ENCODE results near the gene AK8.

The AK8 gene

DNA sequence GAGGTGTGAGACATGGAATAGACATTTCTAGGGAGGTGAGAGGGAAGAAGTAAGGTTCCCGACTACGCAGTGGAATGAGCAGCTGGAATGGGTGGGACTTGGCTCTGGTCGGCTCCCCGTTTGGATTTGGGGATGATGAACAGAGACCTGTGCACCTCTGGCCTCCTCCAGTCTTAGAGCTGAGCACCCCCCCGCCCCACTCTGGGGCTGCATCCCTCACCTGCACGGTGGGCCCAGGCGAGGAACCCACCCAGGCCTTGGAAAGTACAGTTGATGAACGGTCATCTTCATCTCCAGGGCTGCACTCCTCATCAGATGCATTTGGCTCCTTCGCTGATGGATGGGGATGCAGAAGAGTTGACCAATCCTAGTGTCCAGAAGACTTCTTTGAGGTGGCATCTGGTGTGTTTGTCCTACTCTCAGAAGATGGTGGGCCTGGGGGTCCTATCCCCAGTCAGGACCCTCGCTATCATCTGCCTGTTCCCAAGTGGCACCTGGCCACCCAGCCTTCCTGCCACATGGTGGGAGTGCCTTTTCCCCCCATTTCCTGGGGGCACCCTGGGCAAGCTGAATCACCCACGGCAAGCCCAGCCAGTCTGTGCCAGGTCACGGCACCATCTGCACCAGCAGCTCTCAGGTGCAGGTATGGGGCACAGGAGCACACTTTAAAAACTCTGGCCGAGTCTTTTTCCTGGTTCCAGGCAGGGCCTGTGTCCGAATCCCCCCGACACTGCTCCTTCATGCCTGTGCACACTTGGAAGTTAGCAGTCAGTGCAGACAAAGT, 137.4 kb downstream of the AK8 start:
- DNase-seq (ENCODE audit: low read depth) = no peak
- TF ChIP-seq, protein P1, sequence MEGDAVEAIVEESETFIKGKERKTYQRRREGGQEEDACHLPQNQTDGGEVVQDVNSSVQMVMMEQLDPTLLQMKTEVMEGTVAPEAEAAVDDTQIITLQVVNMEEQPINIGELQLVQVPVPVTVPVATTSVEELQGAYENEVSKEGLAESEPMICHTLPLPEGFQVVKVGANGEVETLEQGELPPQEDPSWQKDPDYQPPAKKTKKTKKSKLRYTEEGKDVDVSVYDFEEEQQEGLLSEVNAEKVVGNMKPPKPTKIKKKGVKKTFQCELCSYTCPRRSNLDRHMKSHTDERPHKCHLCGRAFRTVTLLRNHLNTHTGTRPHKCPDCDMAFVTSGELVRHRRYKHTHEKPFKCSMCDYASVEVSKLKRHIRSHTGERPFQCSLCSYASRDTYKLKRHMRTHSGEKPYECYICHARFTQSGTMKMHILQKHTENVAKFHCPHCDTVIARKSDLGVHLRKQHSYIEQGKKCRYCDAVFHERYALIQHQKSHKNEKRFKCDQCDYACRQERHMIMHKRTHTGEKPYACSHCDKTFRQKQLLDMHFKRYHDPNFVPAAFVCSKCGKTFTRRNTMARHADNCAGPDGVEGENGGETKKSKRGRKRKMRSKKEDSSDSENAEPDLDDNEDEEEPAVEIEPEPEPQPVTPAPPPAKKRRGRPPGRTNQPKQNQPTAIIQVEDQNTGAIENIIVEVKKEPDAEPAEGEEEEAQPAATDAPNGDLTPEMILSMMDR (IDR thresholded peaks at IDR 0.05; ENCODE audit: low read length, missing control alignments) = no peak
- no peak overlapping the region for H3K4me3 ChIP-seq (replicated peaks; ENCODE audit: low read depth, low read length)

- no peak overlapping the region for H3K4me3 ChIP-seq (replicated peaks; ENCODE audit: low read depth, low read length)
- DNase-seq (ENCODE audit: low read depth) = no peak
- TF ChIP-seq, protein P1 (IDR thresholded peaks at IDR 0.05; ENCODE audit: low read length, missing control alignments) = no peak
These were observed 138.3 kb downstream of the AK8 start for GRCh38 chr9:132739710-132740310.

- TF ChIP-seq, protein P1 (IDR thresholded peaks at IDR 0.05; ENCODE audit: low read length, missing control alignments) = no peak
- no peak for DNase-seq (ENCODE audit: low read depth)
- H3K4me3 ChIP-seq (replicated peaks; ENCODE audit: low read depth, low read length) = no peak overlapping the region
These were observed 144.7 kb downstream of the AK8 start for GRCh38 chr9:132733260-132733815.

- no peak overlapping the region for H3K4me3 ChIP-seq (replicated peaks; ENCODE audit: low read depth, low read length)
- no peak for DNase-seq (ENCODE audit: low read depth)
- TF ChIP-seq, protein P1 (IDR thresholded peaks at IDR 0.05; ENCODE audit: low read length, missing control alignments) = no peak
These were observed 145.5 kb downstream of the AK8 start for GRCh38 chr9:132732326-132733259.

GRCh38 chr9:132731230-132731629, 146.9 kb downstream of the AK8 start:
- H3K4me3 ChIP-seq (replicated peaks; ENCODE audit: low read depth, low read length) = no peak overlapping the region
- TF ChIP-seq, protein P1 (IDR thresholded peaks at IDR 0.05; ENCODE audit: low read length, missing control alignments) = no peak
- no peak for DNase-seq (ENCODE audit: low read depth)
